ENCODE data around the gene JPH2. TPM values are rescaled to one million over a fixed set of nuclear protein-coding genes. Genes with fewer than 3 reads are reported as not detected.

Gene JPH2
- total RNA-seq, 1 donor from 2014 or later, result 0.80 TPM

GRCh38 chr20:44104798-44105517 is 82.0 kb downstream of the JPH2 start:
- no peak for DNase-seq (ENCODE audit: low spot score)
- no peak overlapping the region for H3K4me3 Mint-ChIP-seq (ENCODE audit: unreplicated experiment)
- H3K27ac Mint-ChIP-seq (ENCODE audit: unreplicated experiment), result no peak overlapping the region
- no peaks in the 10 kb centered on the region for H3K27me3 Mint-ChIP-seq (ENCODE audit: unreplicated experiment)
- H3K4me1 Mint-ChIP-seq (ENCODE audit: unreplicated experiment), result no peaks in the 10 kb centered on the region
- no peaks in the 10 kb centered on the region for H3K9me3 Mint-ChIP-seq (ENCODE audit: unreplicated experiment)
- no peak for TF ChIP-seq CTCF (IDR thresholded peaks at IDR 0.05; ENCODE audit: unreplicated experiment)
- peaks cover 6% of the 10 kb centered on the region for H3K36me3 Mint-ChIP-seq (ENCODE audit: low read depth, unreplicated experiment)

DNA sequence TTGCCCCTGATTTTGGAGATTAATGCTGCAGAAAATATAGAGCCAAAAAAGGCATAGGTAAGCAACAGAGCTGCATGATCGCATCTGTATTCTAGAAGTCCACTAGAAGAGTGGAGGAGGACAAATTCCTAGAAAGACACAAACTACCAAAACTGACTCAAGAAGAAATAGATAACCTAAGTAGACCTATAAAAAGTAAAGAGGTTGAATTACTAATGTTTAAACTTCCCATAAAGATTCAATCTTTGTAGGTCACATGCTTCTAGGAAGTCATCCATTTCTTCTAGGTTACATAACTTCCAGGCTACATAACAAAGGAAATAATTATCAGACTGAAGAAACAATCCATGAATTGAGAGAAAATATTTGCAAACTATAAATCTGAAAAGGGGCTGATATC is 84.4 kb downstream of the JPH2 start:
- no peaks in the 10 kb centered on the region for H3K9me3 Mint-ChIP-seq (ENCODE audit: unreplicated experiment)
- no peaks in the 10 kb centered on the region for H3K4me1 Mint-ChIP-seq (ENCODE audit: unreplicated experiment)
- DNase-seq (ENCODE audit: low spot score), result no peak
- no peaks in the 10 kb centered on the region for H3K27me3 Mint-ChIP-seq (ENCODE audit: unreplicated experiment)
- no peak overlapping the region for H3K27ac Mint-ChIP-seq (ENCODE audit: unreplicated experiment)
- peaks cover 3% of the 10 kb centered on the region for H3K36me3 Mint-ChIP-seq (ENCODE audit: low read depth, unreplicated experiment)
- TF ChIP-seq CTCF (IDR thresholded peaks at IDR 0.05; ENCODE audit: unreplicated experiment), result no peak
- no peak overlapping the region for H3K4me3 Mint-ChIP-seq (ENCODE audit: unreplicated experiment)

DNA sequence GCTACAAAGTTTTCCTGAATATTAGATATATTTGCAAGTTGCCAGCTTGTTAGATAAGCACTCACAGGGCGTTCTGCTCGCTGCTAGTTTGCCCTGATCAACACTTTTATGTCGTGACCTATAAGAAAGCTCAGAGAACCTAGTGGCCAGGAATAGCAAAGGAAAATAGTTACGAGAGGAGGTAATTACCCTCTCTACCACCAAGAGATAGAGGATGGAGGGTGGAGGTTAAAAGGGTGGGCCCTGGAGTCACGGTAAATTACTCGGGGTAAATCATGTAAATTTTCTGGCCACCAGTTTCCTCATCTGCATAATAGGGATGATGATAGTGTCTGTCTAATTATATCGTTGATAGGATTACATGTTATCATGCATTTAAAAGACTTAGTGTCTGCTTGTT is 87.2 kb downstream of the JPH2 start:
- no peaks in the 10 kb centered on the region for H3K36me3 Mint-ChIP-seq (ENCODE audit: low read depth, unreplicated experiment)
- no peak for DNase-seq (ENCODE audit: low spot score)
- peaks cover 2% of the 10 kb centered on the region for H3K27me3 Mint-ChIP-seq (ENCODE audit: unreplicated experiment)
- no peak overlapping the region for H3K27ac Mint-ChIP-seq (ENCODE audit: unreplicated experiment)
- TF ChIP-seq CTCF (IDR thresholded peaks at IDR 0.05; ENCODE audit: unreplicated experiment), result no peak
- no peaks in the 10 kb centered on the region for H3K9me3 Mint-ChIP-seq (ENCODE audit: unreplicated experiment)
- no peaks in the 10 kb centered on the region for H3K4me1 Mint-ChIP-seq (ENCODE audit: unreplicated experiment)
- H3K4me3 Mint-ChIP-seq (ENCODE audit: unreplicated experiment), result no peak overlapping the region

- Mint-ChIP-seq H3K27ac (ENCODE audit: unreplicated experiment) (no peak overlapping the region), H3K4me1 (ENCODE audit: unreplicated experiment) (no peaks in the 10 kb centered on the region), H3K9me3 (ENCODE audit: unreplicated experiment) (no peaks in the 10 kb centered on the region), H3K4me3 (ENCODE audit: unreplicated experiment) (no peak overlapping the region), H3K36me3 (ENCODE audit: low read depth, unreplicated experiment) (no peaks in the 10 kb centered on the region), H3K27me3 (ENCODE audit: unreplicated experiment) (peaks cover 2% of the 10 kb centered on the region)
- no peak for DNase-seq (ENCODE audit: low spot score)
- TF ChIP-seq CTCF (IDR thresholded peaks at IDR 0.05; ENCODE audit: unreplicated experiment), result no peak
These were observed 88.3 kb downstream of the JPH2 start for GRCh38 chr20:44098657-44099056.

DNA sequence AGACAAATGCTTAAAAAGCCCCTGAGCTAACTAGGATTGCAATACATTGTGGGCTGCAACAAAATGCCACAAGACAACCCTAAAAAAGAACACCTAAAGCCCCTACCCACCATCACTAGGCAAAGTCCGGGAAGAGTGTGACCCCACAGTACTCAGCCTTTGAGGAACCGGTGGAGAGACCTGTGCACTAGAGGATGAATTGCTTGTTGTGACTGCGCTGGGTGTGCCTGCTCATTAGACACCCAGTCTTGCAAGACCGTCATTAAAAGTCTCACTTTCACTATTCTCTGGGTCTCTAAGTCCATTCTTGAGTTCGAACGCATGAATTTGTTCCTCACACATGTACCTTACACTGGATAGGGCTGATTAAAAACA is 88.7 kb downstream of the JPH2 start:
- no peak overlapping the region for H3K27ac Mint-ChIP-seq (ENCODE audit: unreplicated experiment)
- no peak for TF ChIP-seq CTCF (IDR thresholded peaks at IDR 0.05; ENCODE audit: unreplicated experiment)

More for the DNA sequence above, 88.7 kb downstream of the JPH2 start:
- no peak overlapping the region for H3K4me3 Mint-ChIP-seq (ENCODE audit: unreplicated experiment)
- H3K36me3 Mint-ChIP-seq (ENCODE audit: low read depth, unreplicated experiment), result no peaks in the 10 kb centered on the region
- DNase-seq (ENCODE audit: low spot score), result no peak
- no peaks in the 10 kb centered on the region for H3K4me1 Mint-ChIP-seq (ENCODE audit: unreplicated experiment)
- peaks cover 2% of the 10 kb centered on the region for H3K27me3 Mint-ChIP-seq (ENCODE audit: unreplicated experiment)
- no peaks in the 10 kb centered on the region for H3K9me3 Mint-ChIP-seq (ENCODE audit: unreplicated experiment)
